ENCODE results near the gene RFXAP.

RFXAP gene

DNA sequence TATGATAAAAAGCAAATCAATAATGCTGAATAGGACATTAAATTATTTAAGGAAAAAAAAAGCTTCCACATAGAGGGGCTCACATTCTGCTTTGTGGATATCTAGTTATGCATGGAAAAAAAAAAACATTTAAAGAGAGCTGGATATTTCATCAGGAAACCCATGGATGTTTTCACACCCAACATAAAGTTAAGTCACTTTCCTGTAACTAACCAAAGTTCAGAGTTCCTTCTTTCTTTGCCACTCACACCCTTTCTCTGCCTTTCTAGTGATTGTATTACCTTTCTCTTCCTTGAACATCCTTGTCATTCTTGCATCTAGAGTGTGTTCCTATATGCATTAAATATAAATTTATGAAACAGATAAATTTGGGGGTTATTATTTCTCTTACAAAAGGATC lies 47.2 kb downstream of the RFXAP start:
- DNase-seq (ENCODE audit: low read depth in 2 of 2): no peak

GRCh38 chr13:36870050-36870692 lies 51.1 kb downstream of the RFXAP start:
- DNase-seq (ENCODE audit: low read depth in 2 of 2): no peak

DNA sequence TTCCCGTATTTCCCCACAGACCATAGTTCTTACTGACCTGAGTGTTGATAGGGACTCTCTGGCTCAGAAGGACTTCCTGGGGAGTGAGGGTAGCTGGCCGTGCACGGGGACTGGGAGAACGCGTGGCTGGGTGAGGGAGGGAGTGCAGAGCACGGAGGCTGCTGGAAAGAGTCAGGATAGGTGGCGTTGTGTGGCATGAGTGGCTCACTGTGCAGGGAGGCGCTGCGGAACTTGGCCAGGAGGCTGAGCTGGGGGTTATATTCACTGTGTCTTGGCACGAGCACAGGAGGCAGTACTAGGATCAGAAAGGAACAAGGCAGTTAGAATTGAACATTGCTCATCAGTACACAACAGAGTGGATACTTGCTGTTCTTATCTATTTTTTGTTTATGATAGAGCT lies 53.6 kb downstream of the RFXAP start:
- no peak for DNase-seq (ENCODE audit: low read depth in 2 of 2)

GRCh38 chr13:36875431-36875830 lies 56.4 kb downstream of the RFXAP start:
- no peak for DNase-seq (ENCODE audit: low read depth in 2 of 2)

DNA sequence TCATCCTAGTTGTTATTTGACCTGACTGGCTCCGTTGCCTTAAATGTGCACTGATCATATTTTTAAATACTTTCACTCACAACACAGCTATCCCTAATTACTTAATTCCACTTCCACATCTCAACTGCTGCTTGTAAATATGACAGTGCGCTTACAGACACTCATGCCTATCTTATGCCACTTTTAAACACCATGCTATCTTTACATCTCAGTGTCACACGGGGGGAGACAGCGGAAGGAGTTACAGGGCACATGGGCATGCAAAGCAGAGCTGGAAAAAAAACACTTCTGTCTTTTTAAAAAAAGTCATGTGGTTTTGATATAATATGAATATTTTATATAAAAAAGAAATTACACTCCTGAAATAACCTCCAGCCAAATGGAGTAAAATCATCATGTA lies 56.9 kb downstream of the RFXAP start:
- no peak for DNase-seq (ENCODE audit: low read depth in 2 of 2)

Measured in stimulated activated CD8-positive, alpha-beta memory T cell treated with anti-CD3 and anti-CD28 coated beads, Interleukin-7, amount 100 ng/mL, for 1 hour (primary cell).